ENCODE measurements around the gene U2AF2.

U2AF2 gene

GRCh38 chr19:55720214-55720746, 65.4 kb downstream of the U2AF2 start:
- DNase-seq = no peak

GRCh38 chr19:55720801-55721200, 66.0 kb downstream of the U2AF2 start:
- no peak for DNase-seq

- DNase-seq = no peak
Observed at GRCh38 chr19:55723491-55723890, 68.7 kb downstream of the U2AF2 start.

Data from COR-L47 (cell line).